ENCODE data around the gene PTPN14.

Gene PTPN14

GRCh38 chr1:214429951-214430770 is 121.2 kb downstream of the PTPN14 start:
- DNase-seq (ENCODE audit: extremely low read depth, low read depth): no peak
- no peak for TF ChIP-seq CTCF (IDR thresholded peaks at IDR 0.05; ENCODE audit: low read depth, low read length)

- no peak for TF ChIP-seq CTCF (IDR thresholded peaks at IDR 0.05; ENCODE audit: low read depth, low read length)
- DNase-seq (ENCODE audit: extremely low read depth, low read depth): peak; percentile 35
Measured at GRCh38 chr1:214427871-214428277, 123.5 kb downstream of the PTPN14 start.

- no peak for DNase-seq (ENCODE audit: extremely low read depth, low read depth)
- no peak for TF ChIP-seq CTCF (IDR thresholded peaks at IDR 0.05; ENCODE audit: low read depth, low read length)
Measured at GRCh38 chr1:214426426-214426812, 125.0 kb downstream of the PTPN14 start.

DNA sequence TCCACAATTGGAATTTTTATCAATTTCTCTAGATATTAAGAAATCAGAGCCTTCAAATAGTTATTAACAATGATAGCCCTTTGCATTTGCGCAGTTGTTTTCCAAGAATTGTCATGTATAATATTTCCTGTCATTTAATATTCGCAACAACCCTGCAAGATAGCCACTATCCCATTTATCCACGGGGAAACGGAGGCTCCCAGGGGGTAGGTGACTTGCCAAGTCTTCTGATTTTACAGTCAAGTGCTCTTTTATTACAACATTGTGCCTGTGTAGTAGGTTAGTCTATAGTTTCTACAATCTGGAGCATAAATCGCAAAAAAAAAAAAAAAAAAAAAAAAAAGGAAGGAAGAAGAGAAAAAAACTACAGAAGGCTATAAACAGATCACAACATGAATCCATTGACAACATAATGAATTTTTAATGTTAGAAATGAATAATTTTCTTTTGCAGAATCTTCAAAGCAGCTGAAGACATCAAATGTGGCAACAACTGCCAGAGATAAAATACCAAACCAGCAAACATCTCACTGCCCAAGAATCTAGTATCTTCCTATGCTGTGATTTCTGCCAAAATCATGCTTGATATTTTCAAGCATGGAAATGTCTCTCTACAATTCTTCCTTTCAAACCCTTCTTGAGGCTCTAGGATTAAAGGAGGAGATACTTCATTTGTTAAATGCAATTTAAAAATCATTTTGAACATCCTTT is 125.5 kb downstream of the PTPN14 start:
- no peak for DNase-seq (ENCODE audit: extremely low read depth, low read depth)
- no peak for TF ChIP-seq CTCF (IDR thresholded peaks at IDR 0.05; ENCODE audit: low read depth, low read length)

DNA sequence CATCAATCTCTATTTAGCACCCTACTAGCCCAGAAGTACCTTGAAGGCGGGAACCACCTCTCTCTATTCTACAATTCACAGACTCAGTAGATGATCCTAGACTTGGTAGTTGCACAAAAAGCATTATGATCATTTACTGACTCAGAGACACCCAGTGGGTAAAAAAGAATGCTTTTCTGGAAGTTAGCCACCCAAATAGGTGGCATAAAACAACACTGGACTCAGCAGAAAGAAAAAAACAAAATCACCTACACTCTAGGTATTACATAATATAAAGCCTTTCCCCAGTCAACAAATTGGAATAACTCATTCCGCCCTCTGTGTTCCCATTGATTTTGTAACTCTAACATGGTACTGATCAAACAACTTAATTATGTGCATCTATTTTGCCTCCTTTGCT is 126.3 kb downstream of the PTPN14 start:
- TF ChIP-seq CTCF (IDR thresholded peaks at IDR 0.05; ENCODE audit: low read depth, low read length): no peak
- DNase-seq (ENCODE audit: extremely low read depth, low read depth): no peak

GRCh38 chr1:214423045-214423444 is 128.4 kb downstream of the PTPN14 start:
- TF ChIP-seq CTCF (IDR thresholded peaks at IDR 0.05; ENCODE audit: low read depth, low read length): no peak
- DNase-seq (ENCODE audit: extremely low read depth, low read depth): no peak

DNA sequence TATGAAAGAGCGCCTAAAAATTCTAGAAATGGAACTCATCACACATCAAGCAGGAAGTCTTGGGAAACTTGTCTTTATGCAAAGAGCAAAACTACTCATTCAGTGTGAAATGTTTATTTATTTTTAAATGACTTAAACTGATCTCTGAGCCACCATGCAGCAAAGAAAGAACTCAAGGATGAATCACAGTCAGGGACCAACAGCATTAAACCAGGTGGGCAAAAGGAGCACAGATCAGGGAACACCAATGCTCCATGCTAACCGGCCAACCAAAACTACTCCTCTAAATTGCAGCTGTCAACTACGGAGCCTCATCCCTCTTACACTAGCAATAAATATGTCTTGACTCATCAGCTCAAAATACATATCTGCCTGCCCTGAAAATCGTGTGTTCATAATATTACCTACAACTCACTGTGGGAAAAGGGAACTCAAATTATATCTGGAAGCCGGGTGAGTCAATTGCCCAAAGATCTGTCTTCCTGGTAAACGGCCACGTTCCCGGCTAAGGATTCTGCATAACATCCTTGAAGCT is 129.2 kb downstream of the PTPN14 start:
- no peak for TF ChIP-seq CTCF (IDR thresholded peaks at IDR 0.05; ENCODE audit: low read depth, low read length)
- no peak for DNase-seq (ENCODE audit: extremely low read depth, low read depth)

Measured in AG09319 (cell line).